Ectodermal cell (in vitro differentiated cells): ENCODE results near the gene CANX.

Experiments used
- H3K27ac ChIP-seq: 2 replicates; pipeline ENCODE4 v1.7.0; 2013; ENCODE audit warnings: mild to moderate bottlenecking, low read depth, low read length; ENCODE audit not compliant: insufficient read depth, poor library complexity, severe bottlenecking
- H3K27me3 ChIP-seq: 2 replicates; pipeline ENCODE4 v1.7.0; 2013; ENCODE audit warnings: mild to moderate bottlenecking, low read length; ENCODE audit not compliant: insufficient read depth, control insufficient read depth, poor library complexity, severe bottlenecking
- H3K36me3 ChIP-seq: one replicate; pipeline ENCODE4 v1.7.0; 2013; ENCODE audit warnings: low read length; ENCODE audit not compliant: control insufficient read depth, insufficient read depth
- H3K4me1 ChIP-seq: one replicate; pipeline ENCODE4 v1.7.0; 2013; ENCODE audit warnings: low read length; ENCODE audit not compliant: control insufficient read depth, insufficient read depth
- H3K4me3 ChIP-seq: 2 replicates; pipeline ENCODE4 v1.7.0; 2013; ENCODE audit warnings: low read depth, low read length, control low read depth; ENCODE audit not compliant: insufficient read depth
- H3K9me3 ChIP-seq: 2 replicates; pipeline ENCODE4 v1.7.0; 2013; ENCODE audit warnings: mild to moderate bottlenecking, low read length, moderate library complexity; ENCODE audit not compliant: control insufficient read depth
- WGBS, 2 experiments: methylation state at CpG; one replicate each; pipeline ENCODE4 v1.1.7; 2013; ENCODE audit warnings: missing lambda C conversion rate in 2 of 2; 5-methylcytosine and 5-hydroxymethylcytosine counted together

CANX gene

DNA sequence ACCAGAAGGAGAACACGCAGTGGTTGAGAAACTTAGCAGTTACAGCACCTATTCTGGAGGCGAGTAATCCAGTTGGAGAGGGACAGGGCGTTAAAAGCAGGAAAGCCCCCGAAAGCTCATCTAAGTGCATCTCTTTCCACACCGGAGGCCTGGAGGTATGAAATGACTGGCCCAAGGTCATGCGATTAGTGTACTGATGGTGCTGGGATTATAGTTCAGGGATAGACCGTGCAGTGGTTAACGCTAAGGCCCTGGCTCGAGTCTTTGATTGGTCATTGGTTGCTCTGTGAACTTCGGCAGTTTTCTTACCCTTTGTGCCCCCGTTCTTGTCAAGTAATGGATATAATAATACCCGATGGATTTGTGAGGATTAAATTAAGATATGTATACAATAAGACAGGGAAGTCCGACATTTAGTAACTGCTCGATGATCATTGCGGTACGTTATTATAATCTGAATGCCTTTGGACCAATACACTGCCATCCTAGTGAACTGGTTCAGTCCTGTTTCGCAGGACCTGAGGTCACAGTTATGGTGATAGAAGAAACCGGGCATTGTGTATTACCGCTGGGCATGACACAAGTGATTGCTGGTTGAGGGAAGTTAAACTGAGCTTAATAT is 960 bp downstream of the CANX start:
- Histone ChIP-seq H3K9me3 (no peaks in the 10 kb centered on the region), H3K27ac (peak overlapping the region; percentile 88), H3K4me3 (peak overlapping the region; percentile 84), H3K4me1 (peaks cover 7% of the 10 kb centered on the region), H3K36me3 (peaks cover 22% of the 10 kb centered on the region), H3K27me3 (no peaks in the 10 kb centered on the region)
- WGBS, 2 experiments: 14 to 18% methylated on average over 19 of the region's 19 CpGs

DNA sequence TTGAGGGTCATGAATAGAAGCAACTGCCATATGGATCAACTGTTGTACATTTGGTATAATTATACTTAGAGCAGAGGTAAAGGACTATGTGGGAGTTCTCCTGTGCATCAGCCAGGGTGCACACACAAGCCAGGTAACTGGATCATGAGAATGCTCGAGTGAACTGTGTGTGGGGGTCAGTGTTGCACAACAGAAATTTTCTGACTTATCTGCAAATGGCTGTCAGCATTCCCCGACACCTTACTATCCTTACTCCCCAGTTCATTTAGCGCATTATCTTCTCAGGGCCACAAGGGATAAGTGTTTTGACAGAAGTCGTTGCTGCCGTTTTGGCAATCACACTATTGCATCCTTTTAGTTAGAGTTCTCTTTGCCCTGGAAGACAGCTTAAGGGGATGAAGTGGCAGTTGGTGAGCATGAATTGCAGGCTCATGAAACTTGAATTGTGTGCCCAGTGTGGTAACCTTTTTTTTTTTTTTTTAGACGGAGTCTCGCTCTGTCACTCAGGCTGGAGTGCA is 1.7 kb downstream of the CANX start:
- 87 to 92% methylated on average over 7 of the region's 7 CpGs for WGBS, 2 experiments
- H3K4me1 ChIP-seq: peaks cover 7% of the 10 kb centered on the region
- no peak overlapping the region for H3K27ac ChIP-seq
- peaks cover 22% of the 10 kb centered on the region for H3K36me3 ChIP-seq
- H3K9me3 ChIP-seq: no peaks in the 10 kb centered on the region
- peak overlapping the region; percentile 84 for H3K4me3 ChIP-seq
- H3K27me3 ChIP-seq: no peaks in the 10 kb centered on the region

- no peak overlapping the region for H3K27ac ChIP-seq
- no peaks in the 10 kb centered on the region for H3K27me3 ChIP-seq
- no peaks in the 10 kb centered on the region for H3K4me1 ChIP-seq
- 94 to 96% methylated on average over 1 of the region's 1 CpG for WGBS, 2 experiments
- H3K4me3 ChIP-seq: no peak overlapping the region
- no peaks in the 10 kb centered on the region for H3K9me3 ChIP-seq
- H3K36me3 ChIP-seq: peaks cover 79% of the 10 kb centered on the region
These were observed 17.5 kb downstream of the CANX start for GRCh38 chr5:179716286-179716685.

DNA sequence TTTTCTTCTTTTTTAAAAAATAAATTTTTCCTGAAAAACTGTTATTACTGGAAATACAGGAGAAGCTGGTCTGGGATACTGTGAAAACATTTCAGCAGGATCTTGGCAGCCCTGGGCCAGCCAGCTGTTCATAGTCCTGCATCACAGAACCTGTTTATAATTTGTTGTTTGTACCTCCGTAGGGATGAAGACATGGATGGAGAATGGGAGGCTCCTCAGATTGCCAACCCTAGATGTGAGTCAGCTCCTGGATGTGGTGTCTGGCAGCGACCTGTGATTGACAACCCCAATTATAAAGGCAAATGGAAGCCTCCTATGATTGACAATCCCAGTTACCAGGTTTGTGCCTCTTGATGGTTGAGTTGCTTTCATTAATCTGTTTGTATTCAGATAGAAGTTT is 21.5 kb downstream of the CANX start:
- Histone ChIP-seq H3K4me1 (no peaks in the 10 kb centered on the region), H3K9me3 (no peaks in the 10 kb centered on the region), H3K4me3 (no peak overlapping the region), H3K36me3 (peaks cover 79% of the 10 kb centered on the region), H3K27me3 (no peaks in the 10 kb centered on the region), H3K27ac (no peak overlapping the region)
- WGBS, 2 experiments: 92 to 96% methylated on average over 2 of the region's 2 CpGs

DNA sequence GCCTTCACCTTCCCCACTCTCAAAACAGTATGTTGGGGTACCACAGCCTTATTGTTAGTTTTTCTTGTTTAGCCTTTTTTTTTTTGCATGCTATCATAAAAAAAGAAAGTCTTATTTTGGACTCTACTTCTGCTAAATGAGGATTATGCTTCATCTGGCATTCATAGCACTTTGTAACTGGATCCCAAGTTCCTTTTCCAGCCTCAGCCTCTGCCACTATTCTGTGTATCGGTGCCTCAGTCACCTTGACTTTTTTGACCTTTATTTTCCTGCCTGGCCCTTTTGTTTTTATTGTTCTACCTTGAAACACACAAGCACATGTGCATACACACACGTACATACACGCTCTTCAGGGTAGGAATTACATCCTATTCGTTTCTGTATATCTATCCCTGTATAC is 25.4 kb downstream of the CANX start:
- no peak overlapping the region for H3K4me3 ChIP-seq
- no peaks in the 10 kb centered on the region for H3K4me1 ChIP-seq
- no peaks in the 10 kb centered on the region for H3K27me3 ChIP-seq
- H3K36me3 ChIP-seq: peaks cover 76% of the 10 kb centered on the region
- no peak overlapping the region for H3K27ac ChIP-seq
- 95 to 99% methylated on average over 3 to 4 of the region's 4 CpGs for WGBS, 2 experiments
- H3K9me3 ChIP-seq: no peaks in the 10 kb centered on the region

DNA sequence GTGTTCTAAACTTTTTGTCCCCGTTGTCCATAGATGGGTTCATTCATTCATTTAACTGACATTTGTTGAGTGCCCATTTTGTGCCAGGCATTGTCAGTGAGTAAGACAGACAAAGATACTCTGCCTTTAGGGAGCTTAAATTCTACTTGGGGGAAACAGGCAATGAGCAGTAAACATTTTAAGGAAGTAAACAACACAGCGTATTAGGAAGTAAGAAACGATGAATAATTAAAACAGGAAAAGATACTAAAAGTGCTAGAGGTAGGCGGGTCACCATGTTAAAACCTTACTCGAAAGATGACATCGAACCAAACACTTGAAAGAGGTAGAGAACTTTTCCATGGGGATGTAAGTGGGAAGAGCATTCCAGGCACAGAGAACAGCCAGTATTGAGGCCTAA is 28.3 kb downstream of the CANX start:
- H3K27me3 ChIP-seq: no peaks in the 10 kb centered on the region
- no peak overlapping the region for H3K4me3 ChIP-seq
- WGBS, 2 experiments: 96% methylated on average over 6 of the region's 6 CpGs
- H3K4me1 ChIP-seq: no peaks in the 10 kb centered on the region
- peaks cover 61% of the 10 kb centered on the region for H3K36me3 ChIP-seq
- no peak overlapping the region for H3K27ac ChIP-seq
- no peaks in the 10 kb centered on the region for H3K9me3 ChIP-seq

DNA sequence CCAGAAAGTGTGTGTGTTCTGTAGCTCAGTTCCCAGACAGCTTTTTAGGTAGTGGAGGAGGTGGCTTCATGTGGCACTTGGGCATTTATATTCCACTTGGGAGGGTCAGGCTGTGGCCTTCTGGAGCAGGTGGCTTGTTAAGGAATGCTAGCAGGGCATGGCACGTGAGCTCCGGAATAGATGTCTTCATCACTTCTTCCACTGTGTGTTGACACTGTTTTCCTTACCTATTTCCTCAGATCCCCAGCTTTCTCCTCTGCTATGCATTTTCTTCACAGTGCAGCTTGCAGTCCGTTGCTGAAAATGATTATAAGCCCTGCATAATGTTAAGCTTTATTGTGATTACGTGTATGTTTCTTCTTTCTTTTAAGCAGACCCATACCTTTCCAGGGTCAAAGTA is 30.5 kb downstream of the CANX start:
- 62 to 80% methylated on average over 2 to 4 of the region's 4 CpGs for WGBS, 2 experiments
- Histone ChIP-seq H3K4me3 (no peak overlapping the region), H3K9me3 (no peaks in the 10 kb centered on the region), H3K27ac (no peak overlapping the region), H3K4me1 (no peaks in the 10 kb centered on the region), H3K36me3 (peaks cover 43% of the 10 kb centered on the region), H3K27me3 (no peaks in the 10 kb centered on the region)

DNA sequence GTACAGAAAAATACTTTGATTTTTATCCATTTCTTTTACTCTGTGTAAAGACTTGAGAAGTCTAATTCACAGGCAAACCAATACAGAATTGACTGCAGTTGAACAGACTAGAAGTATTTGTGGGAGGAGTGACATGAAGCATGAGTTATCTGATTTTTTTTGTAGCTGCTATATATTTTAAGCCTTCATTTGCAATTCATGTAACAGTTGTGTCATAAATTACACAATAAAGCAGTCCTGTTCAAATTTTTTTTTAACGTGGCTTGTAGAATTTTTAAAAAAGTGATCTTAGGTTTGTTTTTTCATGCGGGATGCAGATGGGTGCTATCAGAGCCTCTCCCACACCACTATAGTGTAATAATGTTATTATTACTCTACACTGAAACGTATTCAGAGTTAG is 31.0 kb downstream of the CANX start:
- no peaks in the 10 kb centered on the region for H3K27me3 ChIP-seq
- H3K4me3 ChIP-seq: no peak overlapping the region
- no peaks in the 10 kb centered on the region for H3K4me1 ChIP-seq
- H3K9me3 ChIP-seq: no peaks in the 10 kb centered on the region
- no peak overlapping the region for H3K27ac ChIP-seq
- peaks cover 39% of the 10 kb centered on the region for H3K36me3 ChIP-seq
- WGBS, 2 experiments: no CpG with 5 or more reads among the region's 3 CpGs

GRCh38 chr5:179730356-179730755 is 31.6 kb downstream of the CANX start:
- Histone ChIP-seq H3K27me3 (no peaks in the 10 kb centered on the region), H3K4me3 (no peak overlapping the region), H3K9me3 (no peaks in the 10 kb centered on the region), H3K4me1 (no peaks in the 10 kb centered on the region), H3K27ac (no peak overlapping the region), H3K36me3 (peaks cover 34% of the 10 kb centered on the region)
- 91 to 95% methylated on average over 3 of the region's 3 CpGs for WGBS, 2 experiments

- Histone ChIP-seq H3K36me3 (peaks cover 34% of the 10 kb centered on the region), H3K4me3 (no peak overlapping the region), H3K4me1 (no peaks in the 10 kb centered on the region), H3K9me3 (no peaks in the 10 kb centered on the region), H3K27me3 (no peaks in the 10 kb centered on the region), H3K27ac (no peak overlapping the region)
- 91 to 93% methylated on average over 3 of the region's 3 CpGs for WGBS, 2 experiments
These were observed 32.1 kb downstream of the CANX start for GRCh38 chr5:179730852-179731251.
